ENCODE data around the gene BCAS4.
"Not testable (repeated sequence)": the region's sequence is repeated elsewhere in the genome, so short reads cannot be mapped to it uniquely, and the experiment has no call there.

BCAS4 gene

GRCh38 chr20:50772420-50773185, 22.3 kb upstream of the BCAS4 start:
- DNase-seq: no peak

GRCh38 chr20:50774515-50774914, 20.3 kb upstream of the BCAS4 start:
- DNase-seq: no peak

- DNase-seq: no peak
Measured at GRCh38 chr20:50776122-50776817, 18.6 kb upstream of the BCAS4 start.

GRCh38 chr20:50777373-50777772, 17.5 kb upstream of the BCAS4 start:
- no peak for DNase-seq

- not testable (repeated sequence) for DNase-seq
Measured at GRCh38 chr20:50778994-50779393, 15.9 kb upstream of the BCAS4 start.

GRCh38 chr20:50783390-50783789, 11.5 kb upstream of the BCAS4 start:
- DNase-seq: no peak

GRCh38 chr20:50783903-50784302, 11.0 kb upstream of the BCAS4 start:
- no peak for DNase-seq

GRCh38 chr20:50784464-50784863, 10.4 kb upstream of the BCAS4 start:
- DNase-seq: no peak

GRCh38 chr20:50786703-50787102, 8.2 kb upstream of the BCAS4 start:
- no peak for DNase-seq

- DNase-seq: no peak
Measured at GRCh38 chr20:50787181-50787580, 7.7 kb upstream of the BCAS4 start.

- DNase-seq: no peak
Measured at GRCh38 chr20:50788045-50788991, 6.5 kb upstream of the BCAS4 start.

GRCh38 chr20:50789968-50790650, 4.8 kb upstream of the BCAS4 start:
- no peak for DNase-seq

GRCh38 chr20:50790651-50791277, 4.1 kb upstream of the BCAS4 start:
- DNase-seq: peak; percentile 68 to 75

- DNase-seq: no peak
Measured at GRCh38 chr20:50792708-50793574, 1.9 kb upstream of the BCAS4 start.

GRCh38 chr20:50793575-50794016, 1.3 kb upstream of the BCAS4 start:
- DNase-seq: peak; percentile 31 to 33

GRCh38 chr20:50794181-50794845, 548 bp upstream of the BCAS4 start:
- DNase-seq: no peak

GRCh38 chr20:50797142-50797541, 2.3 kb downstream of the BCAS4 start:
- DNase-seq: no peak

- DNase-seq: no peak
Measured at GRCh38 chr20:50798650-50799049, 3.8 kb downstream of the BCAS4 start.

- DNase-seq: no peak
Measured at GRCh38 chr20:50799176-50799889, 4.5 kb downstream of the BCAS4 start.

All from activated CD4-positive, alpha-beta T cell treated with anti-CD3 and anti-CD28 coated beads for 4 hours (primary cell).